Lung (tissue), 12 donors: ENCODE measurements around the gene CSMD2. TPM values are rescaled to one million over a fixed set of nuclear protein-coding genes. Genes with fewer than 3 reads are reported as not detected.
A peak's percentile ranks its signal among the peaks of the same experiment; 100 is the strongest.

Experiments used
- ATAC-seq: fragments of 200-7000 bp; cut with Tn5 transposase; one replicate; pipeline ENCODE4 v1.9.1; 2020; ENCODE audit warnings: moderate number of reproducible peaks; ENCODE audit not compliant: insufficient read depth, low FRiP score
- DNase-seq, 3 donors: peaks; one replicate each; pipeline ENCODE4 v3.0.0-alpha.2; 2013 to 2017
- H3K27ac ChIP-seq, 2 donors: one replicate each; pipeline ENCODE4 v1.5.1; 2013; ENCODE audit warnings: mild to moderate bottlenecking in 2 of 2, moderate library complexity in 2 of 2, control low read depth in 1 of 2, inconsistent platforms in 1 of 2, low read depth in 1 of 2, low read length in 1 of 2
- H3K27me3 ChIP-seq, 3 donors: one replicate each; pipeline ENCODE4 v1.5.1; 2013; ENCODE audit warnings: low read length in 2 of 3; ENCODE audit not compliant: control insufficient read depth in 3 of 3, insufficient read depth in 3 of 3
- H3K36me3 ChIP-seq, 4 donors: one replicate each; pipeline ENCODE4 v1.5.1; 2013; ENCODE audit warnings: low read length in 4 of 4, mild to moderate bottlenecking in 1 of 4, moderate library complexity in 1 of 4; ENCODE audit not compliant: control insufficient read depth in 4 of 4, insufficient read depth in 4 of 4
- H3K4me1 ChIP-seq, 5 donors: one replicate each; pipeline ENCODE4 v1.5.1; 2013; ENCODE audit warnings: low read length in 5 of 5, mild to moderate bottlenecking in 2 of 5, moderate library complexity in 1 of 5; ENCODE audit not compliant: control insufficient read depth in 5 of 5, insufficient read depth in 5 of 5
- H3K4me3 ChIP-seq: one replicate; pipeline ENCODE4 v1.5.1; 2013; ENCODE audit warnings: mild to moderate bottlenecking, control low read depth, moderate library complexity
- H3K9ac ChIP-seq, 2 donors: one replicate each; pipeline ENCODE4 v1.5.1; 2013; ENCODE audit warnings: low read length in 2 of 2, control low read depth in 1 of 2; ENCODE audit not compliant: insufficient read depth in 1 of 2
- H3K9me3 ChIP-seq, 4 donors: one replicate each; pipeline ENCODE4 v1.5.1; 2013; ENCODE audit warnings: low read length in 3 of 4, mild to moderate bottlenecking in 1 of 4, moderate library complexity in 1 of 4; ENCODE audit not compliant: control insufficient read depth in 4 of 4, insufficient read depth in 3 of 4
- CTCF ChIP-seq: IDR thresholded peaks from 2 replicates; pipeline ENCODE4 v1.5.1; 2012; ENCODE audit warnings: mild to moderate bottlenecking; ENCODE audit errors: control extremely low read depth, extremely low read depth
- WGBS, 2 donors: extraction: QIAGEN DNeasy Blood & Tissue Kit; methylation state at CpG; one replicate each; pipeline ENCODE4 v1.1.7; 2013; 5-methylcytosine and 5-hydroxymethylcytosine counted together
- polyA plus RNA-seq, 2 donors: library from polyadenylated mRNA; stranded (reverse); fragments of 200-250 nt; gene quantifications; one replicate each; pipeline ENCODE4 v1.2.1, GENCODE V29; 2013
- total RNA-seq, 2 donors: library from RNA; depleted of rRNA in 1 of 2; stranded (reverse); fragments of >200 nt in 1 of 2; gene quantifications; one replicate each; pipeline ENCODE4 v1.2.1, GENCODE V29; 2014 to 2021
- donor health status: control.
- donor health status: control.
- donor health status: Bipolar disorder and iron deficiency.
- donor health status: healthy.
- donor health status: DM: yes; HTN: yes; CAD: no.

CSMD2 gene
- total and polyA plus RNA-seq, 4 donors, result 0.11 to 1.2 (median 0.39) TPM

GRCh38 chr1:34065498-34065897 lies 99.5 kb downstream of the CSMD2 start:
- peaks cover 0 to 3% (median 0%) of the 10 kb centered on the region in 5 donors for H3K4me1 ChIP-seq
- no peaks in the 10 kb centered on the region for H3K9me3 ChIP-seq
- DNase-seq (no peak), ATAC-seq (no peak)
- TF ChIP-seq CTCF, result no peak
- H3K36me3 ChIP-seq, result no peaks in the 10 kb centered on the region
- no peak overlapping the region for H3K4me3 ChIP-seq
- 92 to 95% methylated on average over 2 of the region's 2 CpGs for WGBS, 2 donors
- no peaks in the 10 kb centered on the region for H3K27me3 ChIP-seq
- no peak overlapping the region for H3K27ac ChIP-seq
- H3K9ac ChIP-seq, result no peak overlapping the region

- Histone ChIP-seq H3K9ac (no peak overlapping the region), H3K27me3 (peaks cover 0 to 4% (median 0%) of the 10 kb centered on the region in 3 donors), H3K9me3 (no peaks in the 10 kb centered on the region), H3K4me3 (no peak overlapping the region), H3K27ac (no peak overlapping the region), H3K4me1 (peaks cover 0 to 8% (median 0%) of the 10 kb centered on the region in 5 donors), H3K36me3 (no peaks in the 10 kb centered on the region)
- ATAC-seq (no peak), DNase-seq (peak in 1 of 3 donors; percentile 1)
- TF ChIP-seq CTCF, result no peak
- 71 to 84% methylated on average over 10 of the region's 10 CpGs for WGBS, 2 donors
Measured at GRCh38 chr1:34060901-34061415, 104.1 kb downstream of the CSMD2 start.

- Histone ChIP-seq H3K36me3 (no peaks in the 10 kb centered on the region), H3K27ac (no peak overlapping the region), H3K4me3 (no peak overlapping the region), H3K9ac (no peak overlapping the region), H3K9me3 (no peaks in the 10 kb centered on the region), H3K27me3 (peaks cover 0 to 4% (median 0%) of the 10 kb centered on the region in 3 donors), H3K4me1 (peaks cover 0 to 8% (median 0%) of the 10 kb centered on the region in 5 donors)
- no peak for ATAC-seq
- DNase-seq, result no peak
- 84 to 86% methylated on average over 5 of the region's 5 CpGs for WGBS, 2 donors
- TF ChIP-seq CTCF, result no peak
Measured at GRCh38 chr1:34060187-34060730, 104.8 kb downstream of the CSMD2 start.
